ENCODE results near the gene SMAD3. TPM values are rescaled to one million over a fixed set of nuclear protein-coding genes. Genes with fewer than 3 reads are reported as not detected.

SMAD3 gene
- total RNA-seq, 1 experiment from 2014 or later = 89.2 TPM

DNA sequence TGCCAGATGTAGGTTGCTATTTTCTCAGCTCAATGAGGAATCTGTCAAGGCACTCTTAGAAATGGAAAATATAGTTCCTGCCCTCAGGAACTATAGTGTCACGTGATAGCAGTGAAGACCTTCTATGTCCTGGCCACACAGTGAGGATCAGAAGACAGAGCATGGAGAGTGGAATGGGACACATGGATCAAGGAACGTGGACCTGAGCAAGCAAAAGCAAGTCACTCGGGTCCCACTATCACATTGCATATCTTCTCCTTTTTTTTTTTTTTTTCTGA lies 21.2 kb downstream of the SMAD3 start:
- Histone ChIP-seq H3K36me3 (ENCODE audit: control insufficient read depth in 1 of 2, insufficient read depth in 2 of 2, low read length in 2 of 2) (peaks cover 0 to 16% of the 10 kb centered on the region in 2 experiments; a peak in 1 of 4 replicates), H3K4me1 (ENCODE audit: control insufficient read depth in 1 of 2, insufficient read depth in 2 of 2, low read length in 2 of 2) (peaks cover 74 to 97% of the 10 kb centered on the region in 2 experiments), H3K9me3 (ENCODE audit: control insufficient read depth in 1 of 2, insufficient read depth in 1 of 2, low read depth in 1 of 2, low read length in 2 of 2) (no peaks in the 10 kb centered on the region), H3K27ac (ENCODE audit: low read depth, low read length) (no peak overlapping the region), H3K4me3 (replicated peaks in 1 of 2; ENCODE audit: low read depth in 1 of 2, low read length in 2 of 2) (no peak overlapping the region), H3K9me2 (ENCODE audit: insufficient read depth) (no peaks in the 10 kb centered on the region), H3K27me3 (ENCODE audit: insufficient read depth, low read length) (no peaks in the 10 kb centered on the region), H3K79me2 (ENCODE audit: insufficient read depth, low read length) (peaks cover 97% of the 10 kb centered on the region), H3K9ac (ENCODE audit: low read length) (peak overlapping the region; percentile 30), H2AFZ (ENCODE audit: low read depth, low read length, poor library complexity, severe bottlenecking) (no peak overlapping the region), H4K20me1 (ENCODE audit: insufficient read depth) (peaks cover 4% of the 10 kb centered on the region; the same call in 1 of the 2 replicates), H3K4me2 (ENCODE audit: low read length) (peak overlapping the region; percentile 15; the same call in 1 of the 2 replicates)
- CTCF ChIA-PET = no interaction called here
- POLR2A ChIA-PET = interaction anchor here (0.6 to 1.3 kb wide), 2 partner anchors 10 to 20 kb away, joined by 3 to 4 read pairs; no protein-coding TSS in a partner anchor
- ATAC-seq (no peak), DNase-seq (ENCODE audit: low read depth, low spot score) (no peak)
- TF ChIP-seq ZBTB33 (IDR thresholded peaks at IDR 0.05; ENCODE audit: extremely low read depth, insufficient replicate concordance, low read length) (no peak), ZFX (IDR thresholded peaks at IDR 0.05) (no peak), ATF3 (IDR thresholded peaks at IDR 0.05) (no peak), POLR2AphosphoS5 (IDR thresholded peaks at IDR 0.05; ENCODE audit: low read depth, low read length) (no peak), SRF (IDR thresholded peaks at IDR 0.05; ENCODE audit: low read depth) (no peak), TCF7L2 (IDR thresholded peaks at IDR 0.05; ENCODE audit: borderline replicate concordance, extremely low read depth, insufficient read depth, insufficient read length) (no peak), FOSL1 (IDR thresholded peaks at IDR 0.05; ENCODE audit: low read depth) (no peak), CEBPB (IDR thresholded peaks at IDR 0.05; ENCODE audit: low read depth) (no peak), RAD21 (IDR thresholded peaks at IDR 0.05; ENCODE audit: low read depth) (no peak)
- TF ChIP-seq, protein P1, sequence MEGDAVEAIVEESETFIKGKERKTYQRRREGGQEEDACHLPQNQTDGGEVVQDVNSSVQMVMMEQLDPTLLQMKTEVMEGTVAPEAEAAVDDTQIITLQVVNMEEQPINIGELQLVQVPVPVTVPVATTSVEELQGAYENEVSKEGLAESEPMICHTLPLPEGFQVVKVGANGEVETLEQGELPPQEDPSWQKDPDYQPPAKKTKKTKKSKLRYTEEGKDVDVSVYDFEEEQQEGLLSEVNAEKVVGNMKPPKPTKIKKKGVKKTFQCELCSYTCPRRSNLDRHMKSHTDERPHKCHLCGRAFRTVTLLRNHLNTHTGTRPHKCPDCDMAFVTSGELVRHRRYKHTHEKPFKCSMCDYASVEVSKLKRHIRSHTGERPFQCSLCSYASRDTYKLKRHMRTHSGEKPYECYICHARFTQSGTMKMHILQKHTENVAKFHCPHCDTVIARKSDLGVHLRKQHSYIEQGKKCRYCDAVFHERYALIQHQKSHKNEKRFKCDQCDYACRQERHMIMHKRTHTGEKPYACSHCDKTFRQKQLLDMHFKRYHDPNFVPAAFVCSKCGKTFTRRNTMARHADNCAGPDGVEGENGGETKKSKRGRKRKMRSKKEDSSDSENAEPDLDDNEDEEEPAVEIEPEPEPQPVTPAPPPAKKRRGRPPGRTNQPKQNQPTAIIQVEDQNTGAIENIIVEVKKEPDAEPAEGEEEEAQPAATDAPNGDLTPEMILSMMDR (IDR thresholded peaks at IDR 0.05 in 2 of 3, conservative IDR thresholded peaks at IDR 0.05 in 1 of 3; ENCODE audit: borderline replicate concordance in 1 of 3, insufficient read depth in 1 of 3, low read depth in 2 of 3, low read length in 2 of 3) = no peak
- TF ChIP-seq, protein P2, sequence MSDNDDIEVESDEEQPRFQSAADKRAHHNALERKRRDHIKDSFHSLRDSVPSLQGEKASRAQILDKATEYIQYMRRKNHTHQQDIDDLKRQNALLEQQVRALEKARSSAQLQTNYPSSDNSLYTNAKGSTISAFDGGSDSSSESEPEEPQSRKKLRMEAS (IDR thresholded peaks at IDR 0.05) = no peak
- intact Hi-C loops (cut with micrococcal nuclease) = no loop called here
- RAD21 ChIA-PET (ENCODE audit: low non-redundant PET in 1 of 2, low total read pairs in 2 of 2, uncharacterized antibody in 2 of 2, unreplicated experiment in 2 of 2) = no interaction called here
- no TSS peak for BruUV-seq (replicated peaks)
